ENCODE measurements around the gene PNCK.
"Not testable (repeated sequence)": the region's sequence is repeated elsewhere in the genome, so short reads cannot be mapped to it uniquely, and the experiment has no call there.

PNCK gene

DNA sequence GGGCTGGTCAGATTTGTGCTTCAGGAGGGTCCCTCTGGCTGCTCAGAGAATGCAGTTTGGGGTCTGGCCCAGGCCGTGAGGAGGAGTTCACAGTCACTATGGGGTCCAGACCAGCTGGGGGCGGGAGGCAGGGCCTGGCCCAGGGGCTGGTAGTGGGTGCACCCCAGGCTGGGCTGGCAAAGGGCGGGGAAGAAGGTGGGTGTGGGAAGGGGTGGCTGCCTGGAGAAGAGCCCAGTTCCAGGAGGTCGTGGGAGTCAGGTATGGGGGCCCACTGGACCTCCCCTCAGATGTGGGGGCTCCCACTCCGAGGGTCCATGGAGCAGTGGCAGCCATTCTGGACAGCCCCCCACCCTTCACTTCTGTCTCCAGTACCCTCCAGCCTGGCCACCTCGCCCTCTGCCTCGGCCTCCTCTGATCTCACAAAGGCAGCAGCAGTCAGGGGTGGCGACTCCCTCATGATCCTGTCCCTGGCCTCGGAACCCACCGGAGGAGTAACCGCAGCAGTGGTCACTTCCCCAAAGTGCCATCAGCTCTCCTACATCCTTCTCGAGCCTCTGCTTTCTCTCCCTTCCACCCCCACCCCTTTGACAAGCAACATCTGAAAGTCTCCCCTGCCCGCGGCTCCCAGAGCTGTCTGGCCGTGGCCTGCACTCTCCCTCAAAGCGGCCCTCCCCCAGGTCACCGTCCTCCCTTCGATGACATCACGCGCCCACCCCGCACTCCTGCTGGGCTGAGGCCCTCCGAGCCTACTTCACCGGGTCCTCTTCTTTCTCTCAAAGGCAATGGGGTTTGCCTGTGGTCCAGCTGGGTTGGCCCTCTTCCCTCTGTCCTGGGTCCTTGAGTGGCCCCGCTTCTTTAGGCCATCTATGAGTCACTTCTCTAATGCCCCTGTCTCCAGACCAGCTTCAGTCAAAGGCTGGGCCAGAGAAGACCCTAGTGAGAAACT, 12.4 kb upstream of the PNCK start:
- DNase-seq: no peak

DNA sequence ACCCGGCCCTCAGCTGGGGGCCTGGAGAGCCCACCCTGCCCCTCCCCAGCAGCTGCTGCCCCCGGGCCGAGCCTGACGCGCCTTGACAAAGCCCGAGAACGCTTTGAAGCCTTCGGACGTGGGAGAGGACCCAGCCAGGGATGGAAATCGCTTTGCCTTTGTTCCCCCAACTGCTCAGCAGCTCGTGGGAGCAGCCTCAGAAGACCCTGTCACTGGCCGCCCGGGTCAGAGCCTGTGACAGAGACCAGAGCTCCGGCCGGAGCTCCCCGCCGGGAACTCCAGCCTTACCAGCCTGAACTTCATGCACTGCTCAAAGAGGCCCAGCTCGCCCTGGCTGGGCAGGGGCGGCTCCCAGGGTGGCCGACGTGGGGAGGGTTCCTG, 11.5 kb upstream of the PNCK start:
- DNase-seq: no peak

DNA sequence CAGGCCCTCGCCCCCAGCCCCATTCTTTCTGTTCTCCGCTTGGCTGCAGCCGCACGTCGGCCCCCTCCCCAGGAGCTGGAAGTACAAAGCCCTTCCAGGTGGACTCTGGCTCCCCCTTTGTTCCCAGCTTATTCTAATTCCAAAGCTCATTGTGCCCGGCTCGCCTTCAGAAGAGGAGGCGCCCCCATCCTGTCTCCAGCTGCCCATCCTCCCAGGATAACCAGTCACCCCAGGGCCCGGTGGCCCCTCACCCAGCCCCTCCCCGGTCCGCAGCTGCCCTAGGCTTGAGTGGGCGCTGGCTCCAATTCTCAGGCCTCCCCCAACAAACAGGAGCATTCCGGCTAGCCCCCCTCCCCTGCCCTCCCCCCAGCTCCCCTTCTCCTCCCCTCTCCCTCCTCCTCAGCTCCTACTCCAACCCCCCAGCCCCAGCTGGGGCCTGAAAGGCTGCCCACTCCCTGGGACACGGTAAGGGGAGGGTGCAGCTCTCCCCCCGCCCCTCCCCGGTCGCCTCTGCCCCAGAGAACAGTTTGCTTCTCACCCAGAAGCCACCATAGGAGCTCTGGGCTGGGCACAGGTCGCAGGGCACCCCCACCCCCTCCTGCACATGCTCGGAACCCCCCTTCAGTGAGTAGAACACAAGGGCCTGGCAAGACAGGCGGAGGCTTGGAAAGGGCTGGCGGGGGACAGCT, 11.0 kb upstream of the PNCK start:
- DNase-seq: no peak

DNA sequence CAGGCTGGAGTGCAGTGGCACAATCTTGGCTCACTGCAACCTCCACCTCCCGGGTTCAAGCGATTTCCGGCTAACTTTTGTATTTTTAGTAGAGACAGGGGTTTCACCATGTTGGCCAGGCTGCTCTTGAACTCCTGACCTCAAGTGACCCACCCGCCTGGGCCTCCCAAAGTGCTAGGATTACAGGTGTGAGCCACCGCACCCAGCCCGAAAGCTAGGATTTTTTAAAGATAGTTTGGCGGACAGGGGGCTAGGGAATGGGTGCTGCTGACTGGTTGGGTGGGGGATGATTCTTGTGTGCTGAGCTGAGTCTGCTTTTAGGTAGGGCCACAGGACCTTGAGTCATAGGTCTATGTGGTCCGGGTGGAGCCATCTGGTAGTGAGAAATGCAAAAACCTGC, 9.9 kb upstream of the PNCK start:
- not testable (repeated sequence) for DNase-seq

DNA sequence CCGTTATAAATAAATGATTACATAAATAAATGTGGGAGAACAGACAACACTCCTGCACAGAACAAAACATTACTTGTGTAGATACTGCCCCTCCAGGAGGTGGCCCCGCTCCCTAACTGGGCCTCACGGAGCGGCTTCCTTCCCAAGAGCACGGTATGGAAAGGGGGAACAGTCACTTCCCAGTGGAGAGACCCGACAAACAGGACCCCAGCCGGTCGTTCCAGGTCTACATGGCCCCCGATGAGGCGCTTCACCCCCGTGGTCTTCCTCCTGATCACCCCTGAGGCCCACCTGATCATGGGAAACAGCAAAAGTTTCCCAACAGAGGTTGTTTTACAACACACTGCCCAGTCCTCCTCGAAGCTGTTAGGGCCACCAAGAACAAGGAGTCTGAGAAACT, 7.6 kb upstream of the PNCK start:
- no peak for DNase-seq

DNA sequence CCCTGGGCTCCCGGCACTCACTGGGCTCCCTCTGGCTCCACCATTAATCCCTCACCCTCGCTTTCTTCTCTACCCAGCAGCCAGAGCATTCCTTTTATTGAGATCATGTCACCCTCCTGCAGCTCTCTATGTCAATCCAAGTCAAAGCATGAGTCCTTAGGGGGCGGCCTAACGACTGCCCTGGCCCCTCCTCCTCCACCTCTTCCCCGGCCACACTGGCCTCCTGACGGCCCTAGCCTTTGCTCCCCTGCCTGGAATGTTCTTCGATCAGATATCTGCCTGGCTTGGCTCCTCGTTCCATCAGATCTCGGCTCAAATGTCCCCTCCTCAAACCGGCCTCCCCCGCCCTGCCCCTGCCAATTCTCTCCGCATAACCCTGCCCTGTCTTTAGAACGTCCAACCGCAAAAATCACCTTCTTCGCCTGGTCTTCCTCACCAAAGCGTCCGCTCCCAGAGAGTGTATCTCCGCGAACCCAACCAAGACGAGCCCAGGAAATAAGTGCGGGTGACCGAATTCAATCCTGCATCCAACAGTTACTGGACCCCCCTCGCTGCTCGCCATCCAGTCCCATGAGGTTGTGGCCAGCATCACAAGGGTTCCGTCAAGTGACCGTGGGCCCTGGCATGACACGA, 722 bp upstream of the PNCK start:
- no peak for DNase-seq

DNA sequence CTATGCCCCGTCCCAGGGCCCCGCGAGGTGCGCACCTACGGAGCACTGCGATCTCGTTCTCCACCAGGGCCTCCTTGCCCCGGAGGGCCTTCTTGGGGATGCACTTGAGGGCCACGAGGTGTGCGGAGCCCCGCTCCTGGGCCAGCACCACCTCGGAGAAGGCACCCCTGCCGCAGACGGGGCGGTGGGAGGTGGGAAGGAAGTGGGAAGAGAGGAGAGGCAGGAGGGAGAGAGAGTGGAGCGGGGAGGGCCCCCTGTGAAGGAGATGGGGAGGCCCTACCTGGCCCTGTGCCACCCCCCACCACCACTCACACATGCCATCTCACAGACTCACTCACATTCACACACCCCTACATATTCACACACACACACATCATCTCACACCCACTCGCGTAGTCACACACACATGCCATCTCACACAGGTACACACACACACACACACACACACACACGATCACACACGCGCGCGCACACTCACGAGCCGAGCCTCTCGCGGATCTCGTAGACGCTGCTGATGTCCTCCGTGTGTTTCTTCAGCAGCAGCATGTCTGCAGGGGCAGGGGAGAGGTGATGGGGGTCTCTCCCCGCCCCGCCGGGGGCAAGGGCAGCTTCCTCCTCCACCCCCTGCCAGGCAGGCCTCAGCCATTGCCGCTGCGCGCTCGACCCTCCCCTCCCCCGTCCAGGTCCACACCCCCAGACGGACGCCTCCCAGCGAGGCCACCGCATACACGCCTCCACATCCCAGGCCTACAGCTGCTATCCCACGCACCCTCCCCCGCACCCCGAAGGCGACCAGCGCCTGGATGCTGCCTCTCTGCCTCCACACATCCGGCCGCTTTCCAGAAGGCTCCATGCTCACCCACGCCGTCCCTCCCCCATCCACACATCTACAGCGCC, 834 bp downstream of the PNCK start:
- no peak for DNase-seq

DNA sequence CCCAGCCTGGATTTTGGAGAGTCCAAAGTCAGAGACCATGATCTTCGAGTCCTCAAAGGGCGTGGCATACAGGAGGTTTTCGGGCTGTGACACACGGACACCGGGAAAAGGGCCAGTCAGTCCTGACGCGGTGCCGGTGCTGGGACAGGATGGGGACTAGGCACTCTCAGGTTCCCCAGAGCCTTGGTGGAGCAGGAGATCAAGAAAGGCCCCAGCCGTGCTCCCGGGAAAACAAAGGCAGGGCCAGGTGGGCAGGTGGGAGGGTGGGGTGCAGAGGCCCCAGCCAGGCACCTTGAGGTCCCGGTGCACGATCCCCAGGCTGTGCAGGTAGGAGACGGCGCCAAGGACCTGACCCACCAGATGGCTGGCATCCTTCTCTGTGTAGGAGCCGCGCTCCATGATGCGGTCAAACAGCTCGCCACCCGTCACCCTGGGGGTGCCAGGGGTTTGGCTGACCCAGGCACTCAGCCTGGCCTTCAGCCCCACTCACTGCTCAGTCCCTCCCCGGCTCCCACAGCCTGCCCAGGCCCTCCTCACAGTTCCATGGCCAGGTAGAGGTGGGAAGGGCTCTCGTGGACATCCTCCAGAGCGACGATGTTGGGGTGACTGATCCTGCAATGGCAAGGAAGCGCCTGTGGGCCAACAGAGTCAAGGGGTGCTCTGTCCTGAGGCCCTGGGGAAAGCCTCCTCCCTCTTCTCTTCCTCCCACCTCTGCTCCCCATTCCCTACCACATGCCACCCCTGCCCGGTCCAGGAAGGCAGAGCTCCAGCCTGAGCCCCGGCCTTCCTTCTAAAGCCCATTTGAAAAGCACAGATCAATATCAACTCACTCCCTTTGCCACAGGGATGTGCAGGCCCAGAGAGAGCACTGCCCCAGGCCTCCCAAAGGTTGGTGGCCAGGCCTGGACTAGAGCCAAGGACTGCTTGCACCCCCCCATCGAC, 1.8 kb downstream of the PNCK start:
- DNase-seq: no peak

DNA sequence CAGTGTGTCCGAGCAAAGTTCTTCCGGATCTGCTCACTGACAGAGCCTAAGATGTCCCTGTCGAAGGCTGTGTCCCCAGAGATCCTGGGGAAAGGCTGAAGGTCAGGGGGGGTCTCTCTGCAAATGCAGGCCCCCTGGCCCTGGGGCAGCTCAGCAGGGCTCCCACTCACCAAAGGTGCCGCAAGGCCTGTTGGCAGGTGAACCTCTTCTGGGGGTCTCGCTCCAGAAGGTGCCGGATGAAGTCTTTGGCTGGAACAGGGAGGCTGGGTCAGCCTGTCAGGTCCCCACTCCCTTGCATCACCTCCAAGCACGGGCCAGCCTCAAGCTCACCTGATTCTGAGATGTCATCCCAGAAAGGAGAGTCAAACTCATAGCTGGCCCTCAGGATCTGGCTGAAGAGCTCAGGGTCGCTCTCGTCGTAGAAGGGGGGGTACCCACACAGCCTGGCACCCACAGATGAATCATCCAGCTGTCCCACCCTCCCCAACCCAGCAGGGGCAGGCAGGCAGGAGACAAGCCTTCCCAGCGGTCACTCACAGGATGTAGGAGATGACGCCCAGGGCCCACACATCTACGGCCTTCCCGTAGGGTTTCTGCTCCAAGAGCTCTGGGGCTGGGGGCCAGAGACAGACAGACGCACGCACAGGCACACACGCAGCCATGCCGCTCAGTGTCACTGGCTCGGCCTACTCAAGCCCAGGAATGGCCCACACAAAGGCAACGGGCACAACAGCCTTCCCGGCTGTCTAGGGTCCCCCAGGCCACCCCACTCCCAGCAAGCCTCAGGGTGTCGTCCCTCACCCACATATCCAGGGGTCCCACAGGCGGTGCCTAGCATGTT, 2.6 kb downstream of the PNCK start:
- no peak for DNase-seq

DNA sequence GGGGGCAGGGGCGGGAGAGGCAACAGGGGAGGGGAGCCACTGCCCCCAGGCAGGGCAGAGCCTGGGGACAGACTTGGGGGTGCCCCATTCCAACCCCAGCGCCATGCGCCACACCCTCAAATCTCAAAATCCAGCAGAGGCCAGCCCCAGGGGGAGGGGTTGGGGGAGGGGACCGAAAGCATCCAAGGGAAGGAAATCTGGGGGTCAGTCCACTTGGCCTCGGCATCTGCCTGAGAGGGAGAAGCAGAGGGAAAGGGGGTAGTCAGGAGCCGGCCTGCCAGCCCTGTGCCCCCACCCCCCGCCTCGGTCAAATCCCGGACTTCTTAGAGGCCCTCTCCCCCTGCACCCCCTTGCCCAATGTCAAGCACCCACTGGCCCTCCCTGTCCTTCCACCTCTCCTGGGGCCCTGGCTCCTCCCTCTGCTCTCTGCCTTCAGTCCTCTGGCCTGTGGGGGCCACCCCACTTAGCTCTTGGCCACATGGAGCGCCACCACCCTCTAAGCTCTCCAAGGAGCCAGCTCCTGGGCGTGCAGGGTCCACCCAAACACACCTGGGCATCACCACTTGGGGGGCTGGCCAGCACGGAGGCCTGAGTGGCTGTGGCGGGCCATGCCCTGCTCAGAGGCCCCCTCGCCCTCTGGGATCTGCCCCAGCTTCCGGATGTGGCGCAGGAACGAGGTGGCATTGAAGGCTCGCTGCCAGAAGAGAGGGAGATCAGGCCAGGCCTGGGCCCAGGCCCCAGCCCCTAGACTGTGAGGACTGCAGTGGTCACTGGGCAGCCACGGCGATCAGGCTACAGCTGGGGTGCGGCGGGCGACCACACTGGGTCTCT, 3.5 kb downstream of the PNCK start:
- DNase-seq: no peak

DNA sequence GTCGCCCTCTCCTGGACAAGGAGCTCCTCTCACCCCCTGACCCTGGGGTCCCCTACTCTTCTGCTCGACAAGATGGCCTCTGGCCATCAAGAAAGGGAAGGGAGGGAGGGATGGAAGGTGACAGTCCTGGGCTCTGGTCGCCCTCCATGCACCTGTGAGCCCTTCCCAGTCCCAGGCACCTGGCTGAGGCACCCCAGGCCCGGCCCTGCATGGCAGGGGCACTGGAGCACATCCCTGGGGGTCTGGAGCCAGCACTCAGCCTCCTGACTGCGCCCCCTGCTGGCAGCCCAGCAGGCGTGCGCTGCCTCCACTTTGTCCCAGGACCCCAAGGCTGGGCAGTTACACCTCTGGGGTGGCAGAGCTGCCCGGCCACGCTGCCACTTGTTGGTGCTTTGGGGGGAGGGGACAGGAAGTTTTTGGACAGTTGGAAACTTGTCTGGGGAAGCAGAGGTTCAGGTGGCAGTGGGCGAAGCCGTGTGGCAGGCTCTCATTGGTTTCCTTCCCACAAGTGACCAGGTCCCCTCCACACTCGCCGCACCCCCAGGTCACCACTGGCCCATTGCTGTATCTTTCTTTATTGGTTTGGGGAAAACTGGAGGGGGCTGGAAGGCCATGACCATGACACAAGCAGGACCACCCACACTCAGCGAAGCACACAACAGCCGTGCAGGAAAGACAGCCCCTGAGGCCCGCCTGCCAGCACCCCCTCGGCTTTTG, 4.3 kb downstream of the PNCK start:
- no peak for DNase-seq

DNA sequence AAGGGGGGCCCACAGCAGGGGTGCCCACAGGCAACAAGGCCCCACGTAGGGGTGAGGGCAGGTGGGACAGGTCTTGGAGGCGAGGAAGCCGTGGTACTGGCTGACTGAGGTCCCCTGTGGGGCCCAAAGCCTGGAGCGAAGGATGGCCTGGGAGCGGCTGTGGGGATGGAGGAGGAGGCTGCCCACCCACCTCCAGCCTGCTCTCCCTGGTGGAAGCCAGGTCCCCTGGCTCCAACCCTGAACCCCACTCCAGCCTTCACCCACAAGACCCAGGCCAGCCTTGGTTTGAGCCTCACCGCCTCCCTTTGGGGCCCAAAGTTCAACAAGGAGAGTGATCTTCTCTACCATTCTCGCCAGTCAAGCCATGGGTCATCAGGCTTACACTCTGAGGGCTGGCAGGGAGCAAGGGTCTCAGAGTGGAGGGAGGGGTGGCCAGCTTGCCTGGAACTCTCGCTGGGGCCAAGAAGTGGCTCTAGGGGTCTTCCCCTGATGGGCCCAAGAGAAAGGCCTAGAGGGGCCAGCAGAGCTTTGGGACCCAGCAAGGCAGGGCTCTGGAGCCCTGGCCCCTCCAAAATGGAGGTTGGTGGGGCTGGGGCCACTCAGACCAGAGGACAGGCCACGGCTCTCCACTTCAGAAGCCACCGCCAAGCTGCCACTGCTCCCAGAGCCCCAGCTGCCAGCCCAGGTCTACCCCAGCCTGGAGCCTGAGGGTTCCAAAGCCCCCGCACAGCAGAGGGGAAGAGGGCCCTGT, 5.0 kb downstream of the PNCK start:
- DNase-seq: no peak

DNA sequence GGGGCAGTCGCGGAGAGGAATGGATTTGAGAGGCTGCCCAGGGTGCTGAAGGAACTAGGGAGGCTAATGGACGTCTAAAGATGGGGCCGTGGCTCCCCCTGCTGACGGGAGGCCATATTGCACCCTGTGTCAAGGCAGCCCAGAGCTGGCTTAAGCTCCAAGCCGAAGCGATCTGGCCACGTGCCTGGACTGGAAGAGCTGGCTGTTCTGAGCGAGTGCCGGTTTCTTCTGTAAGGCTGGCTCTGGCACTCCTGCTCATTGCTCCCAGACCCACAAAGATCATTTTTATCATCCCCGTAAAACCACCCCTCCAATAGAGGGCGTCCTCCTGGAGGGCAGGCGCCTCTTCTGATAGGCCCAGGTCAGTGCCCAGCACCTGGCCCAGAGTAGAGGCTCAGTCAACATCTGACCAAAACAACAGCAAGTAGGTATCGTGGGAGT, 5.6 kb downstream of the PNCK start:
- peak; percentile 85 for DNase-seq

DNA sequence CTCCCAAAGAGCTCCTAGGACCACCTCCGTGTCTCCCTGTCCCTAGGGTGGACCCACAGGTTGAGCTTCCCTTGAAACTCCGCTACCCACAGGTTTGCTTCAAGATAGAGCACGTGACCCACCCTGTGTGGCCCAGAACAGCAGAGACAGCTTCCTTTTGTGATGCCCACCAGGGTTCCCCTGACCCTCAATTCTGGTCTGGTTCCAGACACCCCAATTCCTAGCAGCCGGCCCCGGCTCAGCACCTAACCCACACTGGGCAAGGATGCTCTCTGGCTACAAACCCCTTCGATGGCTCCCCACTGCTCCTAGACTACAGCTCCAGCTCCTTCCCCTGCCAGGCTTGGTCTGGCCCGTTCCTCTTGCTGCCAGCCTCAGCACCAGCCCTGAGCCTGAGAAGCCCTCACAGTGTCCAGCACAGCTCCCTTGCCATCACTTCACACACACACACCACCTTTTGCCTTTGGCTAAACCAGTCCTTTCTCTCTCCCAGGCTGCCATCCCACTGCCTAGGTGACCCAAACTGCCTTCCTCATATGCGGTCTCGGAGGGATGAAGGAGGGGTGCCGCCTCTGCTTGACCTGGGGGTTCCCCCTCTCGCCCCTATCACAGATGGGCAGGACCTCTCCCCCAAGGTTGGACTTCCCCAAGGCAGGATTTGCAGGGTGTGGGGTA, 6.2 kb downstream of the PNCK start:
- no peak for DNase-seq

DNA sequence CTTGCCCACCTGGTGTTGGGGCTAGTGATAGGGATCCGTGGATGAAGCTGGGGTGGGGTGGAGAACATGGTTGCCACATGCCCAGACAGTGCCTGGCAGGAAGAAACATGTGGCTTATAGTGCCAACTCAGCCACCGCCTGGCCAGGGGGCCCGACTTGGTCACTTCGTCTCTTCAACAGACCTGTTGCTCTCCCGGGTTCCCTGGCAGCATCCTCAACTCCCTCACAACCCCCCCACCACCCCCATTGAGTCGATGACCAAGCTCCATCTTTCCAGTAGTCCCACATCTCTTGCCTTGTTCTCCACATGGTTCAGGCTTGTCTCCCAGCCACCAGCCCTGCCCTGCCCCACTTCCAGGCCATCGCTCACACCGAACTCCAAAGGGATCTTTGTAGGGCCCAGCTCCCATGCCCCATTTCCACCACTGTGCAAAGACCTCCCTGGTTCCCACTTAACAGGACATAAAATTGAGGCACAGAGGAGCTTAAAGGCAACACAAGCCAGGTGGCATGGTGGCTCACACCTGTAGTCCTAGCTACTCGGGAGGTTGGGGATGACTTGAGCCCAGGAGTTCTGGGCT, 7.8 kb downstream of the PNCK start:
- no peak for DNase-seq

DNA sequence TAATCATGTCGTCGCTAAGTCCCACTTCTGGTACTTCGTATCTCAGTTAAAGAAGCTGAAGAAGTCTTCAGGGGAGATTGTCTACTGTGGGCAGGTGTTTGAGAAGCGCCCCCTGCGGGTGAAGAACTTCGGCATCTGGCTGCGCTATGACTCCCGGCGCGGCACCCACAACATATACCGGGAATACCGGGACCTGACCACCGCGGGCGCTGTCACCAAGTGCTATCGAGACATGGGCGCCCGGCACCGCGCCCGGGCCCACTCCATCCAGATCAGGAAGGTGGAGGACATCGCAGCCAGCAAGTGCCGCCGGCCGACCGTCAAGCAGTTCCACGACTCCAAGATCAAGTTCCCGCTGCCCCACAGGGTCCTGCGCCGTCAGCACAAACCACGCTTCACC, 11.3 kb downstream of the PNCK start:
- no peak for DNase-seq

DNA sequence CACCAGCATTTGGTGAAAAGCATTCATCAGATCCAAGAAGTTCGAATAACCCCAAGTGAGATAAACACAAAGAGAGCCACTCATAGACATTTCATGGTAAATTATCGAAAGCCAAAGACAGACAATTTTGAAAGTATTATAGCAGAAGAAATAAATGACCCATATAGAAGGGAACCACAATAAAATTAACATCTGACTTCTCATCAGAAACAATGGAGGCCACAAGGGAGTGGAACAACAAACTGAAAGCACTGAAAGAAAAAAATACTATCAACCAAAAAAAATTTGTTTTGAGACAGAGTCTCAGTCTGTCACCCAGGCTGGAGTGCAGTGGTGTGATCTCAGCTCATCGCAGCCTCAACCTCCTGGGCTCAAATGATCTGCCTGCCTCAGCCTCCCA, 14.3 kb downstream of the PNCK start:
- no peak for DNase-seq

Measured in NCI-H1694 (cell line).